A673 (cell line): ENCODE measurements around the gene NFKBIB. TPM values are rescaled to one million over a fixed set of nuclear protein-coding genes. Genes with fewer than 3 reads are reported as not detected.

ENCODE experiments used
- BruUV-seq: library from RNA; stranded (reverse); fragments of 400-500 nt; replicated peaks from 2 replicates; lab custom pipeline; 2021; lab: Mats Ljungman, UMichigan
- CTCF ChIA-PET: fragments of 300-600 bp; sonication (Branson Sonifier 250); formaldehyde crosslinking; loops from one replicate; lab custom pipeline; 2022; ENCODE audit warnings: antibody characterized with exemption; lab: Charles Lee
- POLR2A ChIA-PET: fragments of 300-600 bp; sonication (Branson Sonifier 250); formaldehyde crosslinking; loops from one replicate; lab custom pipeline; 2022; ENCODE audit warnings: antibody characterized with exemption; ENCODE audit not compliant: low non-redundant PET; lab: Charles Lee
- DNase-seq: peaks from one replicate; pipeline ENCODE4 v3.0.0-alpha.2; 2015; ENCODE audit warnings: low spot score
- H3K27ac ChIP-seq: fragments of 200-600 bp; sonication (generic); 2 replicates; pipeline ENCODE4 v1.5.1; 2016; ENCODE audit warnings: mixed run types, low read depth, mild to moderate bottlenecking, mixed read lengths, antibody characterized with exemption, low read length; ENCODE audit not compliant: poor library complexity, severe bottlenecking
- H3K27me3 ChIP-seq: fragments of 200-600 bp; sonication (generic); replicated peaks from 2 replicates; pipeline ENCODE4 v1.6.1; 2017; ENCODE audit warnings: mixed run types, low read depth, mild to moderate bottlenecking, mixed read lengths, antibody characterized with exemption, low read length; ENCODE audit not compliant: insufficient read depth, poor library complexity
- H3K36me3 ChIP-seq: fragments of 200-600 bp; sonication (generic); 2 replicates; pipeline ENCODE4 v1.6.1; 2016; ENCODE audit warnings: mixed run types, mild to moderate bottlenecking, mixed read lengths, antibody characterized with exemption, low read length; ENCODE audit not compliant: insufficient read depth, poor library complexity, severe bottlenecking
- H3K4me1 ChIP-seq: fragments of 200-600 bp; sonication (generic); 2 replicates; pipeline ENCODE4 v1.6.1; 2017; ENCODE audit warnings: mixed run types, mild to moderate bottlenecking, mixed read lengths, antibody characterized with exemption, low read length; ENCODE audit not compliant: insufficient read depth, poor library complexity, severe bottlenecking
- H3K4me3 ChIP-seq: fragments of 200-600 bp; sonication (generic); 2 replicates; pipeline ENCODE4 v1.5.1; 2016; ENCODE audit warnings: low read depth, mixed run types, mild to moderate bottlenecking, mixed read lengths, low read length; ENCODE audit not compliant: poor library complexity, severe bottlenecking
- H3K9me3 ChIP-seq: fragments of 200-600 bp; sonication (generic); 2 replicates; pipeline ENCODE4 v1.6.1; 2016; ENCODE audit warnings: mixed run types, low read depth, mild to moderate bottlenecking, mixed read lengths, antibody characterized with exemption, low read length; ENCODE audit not compliant: poor library complexity, severe bottlenecking
- EZH2 ChIP-seq: fragments of 200-600 bp; sonication (generic); IDR thresholded peaks from 2 replicates; pipeline ENCODE4 v1.6.1; 2017; ENCODE audit warnings: borderline replicate concordance, low read depth, mild to moderate bottlenecking, mixed read lengths, antibody characterized with exemption, low read length; ENCODE audit not compliant: poor library complexity, severe bottlenecking
- intact Hi-C: fragments of 100-400 bp; cut with micrococcal nuclease; formaldehyde crosslinking; loops from one replicate; pipeline ENCODE4 v1.10.0; 2022; ENCODE audit not compliant: unreplicated experiment
- total RNA-seq: library from RNA; stranded (reverse); gene quantifications from 2 replicates; pipeline ENCODE4 v1.2.3, GENCODE V29; 2021
- TF ChIP-seq, protein P1 (sequence below): fragments of 300-800, 200-600 bp; sonication (generic); conservative IDR thresholded peaks from 2 replicates; pipeline ENCODE4 v1.5.1; 2017; ENCODE audit warnings: low read depth, mild to moderate bottlenecking, antibody characterized with exemption, low read length, moderate library complexity, mixed read lengths

Gene NFKBIB
- total RNA-seq, 1 experiment from 2014 or later, result 51.9 TPM

DNA sequence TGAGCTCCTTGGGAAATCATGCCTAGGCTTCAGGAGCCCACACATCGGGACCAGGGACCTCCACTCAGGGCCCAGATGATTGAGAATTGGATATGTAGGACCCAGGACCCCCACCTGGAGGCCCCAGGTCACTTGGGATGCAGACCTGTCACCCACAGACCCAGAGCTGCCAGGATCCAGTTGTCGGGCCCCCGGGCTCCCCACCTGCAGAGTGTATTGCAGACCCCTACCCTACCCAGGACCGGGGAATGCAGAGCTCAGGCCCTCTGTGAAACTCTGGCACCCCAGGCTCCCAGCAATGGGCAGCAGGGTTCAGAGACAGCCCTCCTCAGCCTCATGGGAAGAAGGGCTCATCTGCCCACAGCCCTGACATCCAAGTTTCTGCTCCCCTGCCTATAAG is 5.9 kb downstream of the NFKBIB start:
- intact Hi-C loops, result no loop called here
- DNase-seq, result no peak
- H3K4me3 ChIP-seq, result no peak overlapping the region
- H3K27me3 ChIP-seq, result no peaks in the 10 kb centered on the region
- ChIA-PET POLR2A (no interaction called here), CTCF (no interaction called here)
- TF ChIP-seq, protein P1, sequence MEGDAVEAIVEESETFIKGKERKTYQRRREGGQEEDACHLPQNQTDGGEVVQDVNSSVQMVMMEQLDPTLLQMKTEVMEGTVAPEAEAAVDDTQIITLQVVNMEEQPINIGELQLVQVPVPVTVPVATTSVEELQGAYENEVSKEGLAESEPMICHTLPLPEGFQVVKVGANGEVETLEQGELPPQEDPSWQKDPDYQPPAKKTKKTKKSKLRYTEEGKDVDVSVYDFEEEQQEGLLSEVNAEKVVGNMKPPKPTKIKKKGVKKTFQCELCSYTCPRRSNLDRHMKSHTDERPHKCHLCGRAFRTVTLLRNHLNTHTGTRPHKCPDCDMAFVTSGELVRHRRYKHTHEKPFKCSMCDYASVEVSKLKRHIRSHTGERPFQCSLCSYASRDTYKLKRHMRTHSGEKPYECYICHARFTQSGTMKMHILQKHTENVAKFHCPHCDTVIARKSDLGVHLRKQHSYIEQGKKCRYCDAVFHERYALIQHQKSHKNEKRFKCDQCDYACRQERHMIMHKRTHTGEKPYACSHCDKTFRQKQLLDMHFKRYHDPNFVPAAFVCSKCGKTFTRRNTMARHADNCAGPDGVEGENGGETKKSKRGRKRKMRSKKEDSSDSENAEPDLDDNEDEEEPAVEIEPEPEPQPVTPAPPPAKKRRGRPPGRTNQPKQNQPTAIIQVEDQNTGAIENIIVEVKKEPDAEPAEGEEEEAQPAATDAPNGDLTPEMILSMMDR, result no peak
- no peak for TF ChIP-seq EZH2
- H3K36me3 ChIP-seq, result peaks cover 11% of the 10 kb centered on the region
- no peak overlapping the region for H3K27ac ChIP-seq
- no TSS peak for BruUV-seq
- peaks cover 2% of the 10 kb centered on the region for H3K4me1 ChIP-seq
- no peaks in the 10 kb centered on the region for H3K9me3 ChIP-seq

- Histone ChIP-seq H3K27me3 (no peaks in the 10 kb centered on the region), H3K4me3 (no peak overlapping the region), H3K27ac (no peak overlapping the region), H3K9me3 (no peaks in the 10 kb centered on the region), H3K36me3 (peaks cover 11% of the 10 kb centered on the region), H3K4me1 (peaks cover 5% of the 10 kb centered on the region)
- BruUV-seq, result no TSS peak
- intact Hi-C loops, result no loop called here
- CTCF ChIA-PET, result no interaction called here
- POLR2A ChIA-PET, result no interaction called here
- no peak for TF ChIP-seq EZH2
- no peak for DNase-seq
Measured at GRCh38 chr19:38907227-38907626, 7.5 kb downstream of the NFKBIB start.

DNA sequence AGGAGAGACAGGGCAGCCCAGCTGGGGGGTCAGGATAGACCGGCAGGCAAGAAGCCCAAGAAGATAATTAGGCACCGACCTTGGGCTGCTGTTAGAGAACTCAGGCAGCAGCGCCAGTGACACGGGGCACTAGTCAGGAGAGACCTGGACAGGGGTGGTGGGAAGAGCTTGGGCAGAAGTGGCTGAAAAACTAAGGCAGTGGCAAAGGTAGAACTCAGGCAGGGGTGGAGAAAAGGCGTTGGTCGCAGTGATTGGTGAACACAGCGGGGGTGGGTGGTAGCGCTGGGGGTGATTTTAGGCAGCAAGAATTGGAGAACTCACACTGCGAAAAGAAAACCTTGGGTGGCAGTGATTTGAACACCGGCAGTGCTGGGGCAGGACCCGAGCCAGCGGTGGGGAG is 7.9 kb downstream of the NFKBIB start:
- no TSS peak for BruUV-seq
- no peak overlapping the region for H3K27ac ChIP-seq
- intact Hi-C loops, result no loop called here
- no peaks in the 10 kb centered on the region for H3K27me3 ChIP-seq
- no peak overlapping the region for H3K4me3 ChIP-seq
- H3K36me3 ChIP-seq, result peaks cover 11% of the 10 kb centered on the region
- ChIA-PET POLR2A (no interaction called here), CTCF (no interaction called here)
- TF ChIP-seq, protein P1, result no peak
- no peak for TF ChIP-seq EZH2
- peaks cover 9% of the 10 kb centered on the region for H3K4me1 ChIP-seq
- no peaks in the 10 kb centered on the region for H3K9me3 ChIP-seq
- no peak for DNase-seq

- no peak for DNase-seq
- no peaks in the 10 kb centered on the region for H3K9me3 ChIP-seq
- no peak overlapping the region for H3K4me3 ChIP-seq
- POLR2A ChIA-PET, result no interaction called here
- TF ChIP-seq EZH2, result no peak
- TF ChIP-seq, protein P1, result no peak
- H3K4me1 ChIP-seq, result peaks cover 9% of the 10 kb centered on the region
- CTCF ChIA-PET, result no interaction called here
- BruUV-seq, result no TSS peak
- no peak overlapping the region for H3K27ac ChIP-seq
- intact Hi-C loops, result no loop called here
- H3K27me3 ChIP-seq, result no peaks in the 10 kb centered on the region
- H3K36me3 ChIP-seq, result peaks cover 11% of the 10 kb centered on the region
Measured at GRCh38 chr19:38908911-38909310, 9.1 kb downstream of the NFKBIB start.
